T-helper 2 cell treated with Interferon-gamma antibody and Interleukin-4, amounts not matched to agents 5 μg/mL and 100 μg/mL, for 36 hours (primary cell): Measurements from ENCODE around the gene SP7.

Source experiments
- DNase-seq: peaks from one replicate; pipeline ENCODE4 v3.0.0; 2021; ENCODE audit warnings: low spot score
- H3K27ac Mint-ChIP-seq: one replicate; pipeline ENCODE4 v1.8.0; 2021; ENCODE audit warnings: mild to moderate bottlenecking, mixed read lengths
- H3K27me3 Mint-ChIP-seq: one replicate; pipeline ENCODE4 v1.8.0; 2021; ENCODE audit warnings: low read depth, mixed read lengths
- H3K36me3 Mint-ChIP-seq: one replicate; pipeline ENCODE4 v1.8.0; 2021; ENCODE audit warnings: low read depth, mixed read lengths
- H3K4me1 Mint-ChIP-seq: one replicate; pipeline ENCODE4 v1.8.0; 2021; ENCODE audit warnings: low read depth, mixed read lengths
- H3K4me3 Mint-ChIP-seq: one replicate; pipeline ENCODE4 v1.8.0; 2022; ENCODE audit warnings: mild to moderate bottlenecking, moderate library complexity, mixed read lengths
- H3K9me3 Mint-ChIP-seq: one replicate; pipeline ENCODE4 v1.8.0; 2021; ENCODE audit warnings: mixed read lengths

Gene SP7

GRCh38 chr12:53290661-53291060 lies 45.5 kb downstream of the SP7 start:
- no peak for DNase-seq
- Mint-ChIP-seq H3K4me3 (no peak overlapping the region), H3K9me3 (no peaks in the 10 kb centered on the region), H3K4me1 (peaks cover 11% of the 10 kb centered on the region), H3K27me3 (no peaks in the 10 kb centered on the region), H3K36me3 (peaks cover 65% of the 10 kb centered on the region), H3K27ac (no peak overlapping the region)

GRCh38 chr12:53289891-53290290 lies 46.3 kb downstream of the SP7 start:
- Mint-ChIP-seq H3K27ac (peak overlapping the region; percentile 62), H3K36me3 (peaks cover 63% of the 10 kb centered on the region), H3K9me3 (no peaks in the 10 kb centered on the region), H3K4me3 (no peak overlapping the region), H3K4me1 (peaks cover 5% of the 10 kb centered on the region), H3K27me3 (no peaks in the 10 kb centered on the region)
- no peak for DNase-seq

DNA sequence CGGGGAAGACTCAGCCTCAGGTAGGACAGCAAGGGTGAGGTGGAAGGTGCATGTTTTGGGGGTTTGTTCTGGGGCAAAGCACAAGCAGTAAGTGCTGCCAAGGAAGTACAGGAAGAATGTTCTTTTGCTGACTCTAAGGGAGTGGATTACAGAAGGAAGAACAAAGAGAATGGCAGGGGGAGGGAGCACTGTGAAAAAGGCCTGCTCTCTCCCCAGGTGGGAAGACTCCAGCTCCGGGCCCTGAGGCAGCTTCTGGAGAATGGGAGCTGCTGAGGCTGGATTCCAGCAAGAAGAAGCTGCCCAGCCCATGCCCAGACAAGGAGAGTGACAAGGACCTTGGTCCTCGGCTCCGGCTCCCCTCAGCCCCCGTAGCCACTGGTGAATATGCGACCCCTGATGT lies 47.8 kb downstream of the SP7 start:
- Mint-ChIP-seq H3K4me1 (peaks cover 3% of the 10 kb centered on the region), H3K4me3 (no peak overlapping the region), H3K9me3 (no peaks in the 10 kb centered on the region), H3K27ac (no peak overlapping the region), H3K27me3 (no peaks in the 10 kb centered on the region), H3K36me3 (peaks cover 68% of the 10 kb centered on the region)
- DNase-seq: no peak

DNA sequence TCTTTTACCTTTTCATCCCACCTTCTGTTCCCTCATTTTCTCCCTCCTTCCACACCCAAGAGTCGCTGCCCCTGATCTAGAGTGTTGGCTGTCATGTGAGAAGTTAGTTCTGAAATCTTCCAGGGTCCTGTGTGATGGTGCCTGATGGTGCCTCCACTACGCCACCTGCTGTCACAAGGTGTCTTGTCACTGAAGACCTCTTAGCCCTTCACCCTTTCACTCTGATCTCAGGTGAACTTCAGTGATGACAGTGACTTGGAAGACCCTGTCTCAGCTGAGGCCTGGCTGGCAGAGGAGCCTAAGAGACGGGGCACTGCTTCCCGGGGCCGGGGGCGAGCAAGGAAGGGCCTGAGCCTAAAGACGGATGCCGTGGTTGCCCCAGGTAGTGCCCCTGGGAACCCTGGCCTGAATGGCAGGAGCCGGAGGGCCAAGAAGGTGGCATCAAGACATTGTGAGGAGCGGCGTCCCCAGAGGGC lies 48.4 kb downstream of the SP7 start:
- Mint-ChIP-seq H3K4me1 (peaks cover 3% of the 10 kb centered on the region), H3K9me3 (no peaks in the 10 kb centered on the region), H3K4me3 (no peak overlapping the region), H3K27ac (peak overlapping the region; percentile 41), H3K36me3 (peaks cover 68% of the 10 kb centered on the region), H3K27me3 (no peaks in the 10 kb centered on the region)
- DNase-seq: peak; percentile 42

DNA sequence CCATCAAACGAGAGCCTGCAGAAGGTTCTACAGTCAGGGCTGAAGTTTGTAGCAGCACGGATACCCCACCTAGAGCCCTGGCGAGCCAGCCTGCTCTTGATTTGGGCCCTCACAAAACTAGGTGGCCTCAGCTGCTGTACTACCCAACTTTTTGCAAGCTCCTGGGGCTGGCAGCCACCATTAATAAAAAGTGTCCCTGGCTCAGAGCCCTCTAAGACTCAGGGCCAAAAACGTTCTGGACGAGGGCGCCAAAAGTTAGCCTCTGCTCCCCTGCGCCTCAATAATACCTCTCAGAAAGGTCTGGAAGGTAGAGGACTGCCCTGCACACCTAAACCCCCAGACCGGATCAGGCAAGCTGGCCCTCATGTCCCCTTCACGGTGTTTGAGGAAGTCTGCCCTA lies 49.7 kb downstream of the SP7 start:
- Mint-ChIP-seq H3K36me3 (peaks cover 68% of the 10 kb centered on the region), H3K9me3 (no peaks in the 10 kb centered on the region), H3K27me3 (no peaks in the 10 kb centered on the region), H3K4me1 (peaks cover 3% of the 10 kb centered on the region), H3K27ac (no peak overlapping the region), H3K4me3 (no peak overlapping the region)
- no peak for DNase-seq

- H3K27ac Mint-ChIP-seq: no peak overlapping the region
- H3K36me3 Mint-ChIP-seq: peaks cover 62% of the 10 kb centered on the region
- no peaks in the 10 kb centered on the region for H3K9me3 Mint-ChIP-seq
- no peak overlapping the region for H3K4me3 Mint-ChIP-seq
- no peaks in the 10 kb centered on the region for H3K27me3 Mint-ChIP-seq
- no peak for DNase-seq
- peaks cover 5% of the 10 kb centered on the region for H3K4me1 Mint-ChIP-seq
Measured at GRCh38 chr12:53279888-53280498, 56.2 kb downstream of the SP7 start.

DNA sequence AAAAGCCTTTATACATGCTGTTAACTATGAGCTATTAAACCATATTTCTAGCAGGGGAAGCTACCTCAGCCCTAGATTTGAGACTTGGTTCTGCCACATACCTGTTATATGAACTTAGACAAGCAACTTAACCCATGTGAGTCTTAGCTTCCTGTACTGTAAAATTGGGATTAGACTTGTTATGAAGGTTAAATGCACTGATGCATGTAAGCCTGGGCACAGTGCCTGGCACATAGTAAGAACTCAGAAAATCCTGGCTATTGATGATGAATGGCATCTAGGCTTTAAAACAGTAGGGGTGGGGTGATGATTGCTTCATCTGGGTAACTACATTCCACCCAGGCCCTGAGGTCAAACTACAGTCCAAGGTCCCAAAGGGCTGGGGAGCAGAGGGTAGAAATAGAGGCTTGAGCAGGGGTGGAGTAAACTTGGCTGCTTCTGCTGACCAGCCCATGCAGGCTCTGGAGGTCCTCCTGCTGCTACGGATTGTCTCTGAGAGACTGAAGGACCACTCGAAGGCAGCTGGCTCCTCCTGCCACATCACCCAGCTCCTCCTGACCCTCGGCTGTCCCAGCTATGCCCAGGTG lies 56.8 kb downstream of the SP7 start:
- H3K4me1 Mint-ChIP-seq: peaks cover 5% of the 10 kb centered on the region
- DNase-seq: no peak
- peaks cover 64% of the 10 kb centered on the region for H3K36me3 Mint-ChIP-seq
- H3K9me3 Mint-ChIP-seq: no peaks in the 10 kb centered on the region
- no peaks in the 10 kb centered on the region for H3K27me3 Mint-ChIP-seq
- H3K4me3 Mint-ChIP-seq: no peak overlapping the region
- no peak overlapping the region for H3K27ac Mint-ChIP-seq

GRCh38 chr12:53277981-53278380 lies 58.2 kb downstream of the SP7 start:
- no peak for DNase-seq
- H3K9me3 Mint-ChIP-seq: no peaks in the 10 kb centered on the region
- no peaks in the 10 kb centered on the region for H3K27me3 Mint-ChIP-seq
- peaks cover 7% of the 10 kb centered on the region for H3K4me1 Mint-ChIP-seq
- no peak overlapping the region for H3K27ac Mint-ChIP-seq
- H3K36me3 Mint-ChIP-seq: peaks cover 56% of the 10 kb centered on the region
- H3K4me3 Mint-ChIP-seq: no peak overlapping the region
